ENCODE data around the gene SYP.
A peak's percentile ranks its signal among the peaks of the same experiment; 100 is the strongest.

- TF ChIP-seq CTCF (IDR thresholded peaks at IDR 0.05; ENCODE audit: low read depth, low read length, missing input control) (no peak), SP1 (IDR thresholded peaks at IDR 0.05) (peak; percentile 99), YY1 (IDR thresholded peaks at IDR 0.05) (peak; percentile 29), ZBTB33 (IDR thresholded peaks at IDR 0.05) (no peak), MAX (IDR thresholded peaks at IDR 0.05) (no peak), JUND (IDR thresholded peaks at IDR 0.05) (no peak), ATF3 (IDR thresholded peaks at IDR 0.05) (no peak), EGR1 (IDR thresholded peaks at IDR 0.05; ENCODE audit: low read depth in 2 of 2) (no peak), GABPA (IDR thresholded peaks at IDR 0.05 in 1 of 2, conservative IDR thresholded peaks at IDR 0.05 in 1 of 2) (peak; percentile 62 to 90), RAD21 (IDR thresholded peaks at IDR 0.05) (peak in 1 of 2 donors; percentile 17), TAF1 (conservative IDR thresholded peaks at IDR 0.05) (peak; percentile 90), REST (IDR thresholded peaks at IDR 0.05) (peak; percentile 68)
Measured at GRCh38 chrX:49190821-49191573, 9.0 kb downstream of the SYP start.
